ENCODE results near the gene PSD2.

The PSD2 gene

GRCh38 chr5:139855946-139856540 is 60.4 kb downstream of the PSD2 start:
- DNase-seq (ENCODE audit: low read depth in 2 of 2) = no peak

DNA sequence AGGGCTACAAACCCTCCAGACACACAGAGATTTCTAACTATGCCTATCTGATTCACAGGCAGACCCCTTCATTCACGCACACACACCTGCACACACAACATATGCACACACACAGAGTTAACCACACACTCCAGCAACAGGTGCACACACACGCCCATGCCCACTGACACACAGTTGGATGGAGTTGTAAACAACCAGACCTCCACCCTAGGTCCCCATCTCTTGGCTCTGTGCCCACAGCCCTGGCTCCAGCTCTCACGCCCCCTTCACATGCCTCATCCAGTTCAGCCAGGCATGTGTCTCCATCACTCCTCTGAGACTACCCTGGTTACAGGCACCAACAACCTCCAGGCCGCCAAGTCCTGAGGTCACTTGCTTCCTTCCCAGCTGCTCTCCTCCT is 61.1 kb downstream of the PSD2 start:
- DNase-seq (ENCODE audit: low read depth in 2 of 2) = no peak

DNA sequence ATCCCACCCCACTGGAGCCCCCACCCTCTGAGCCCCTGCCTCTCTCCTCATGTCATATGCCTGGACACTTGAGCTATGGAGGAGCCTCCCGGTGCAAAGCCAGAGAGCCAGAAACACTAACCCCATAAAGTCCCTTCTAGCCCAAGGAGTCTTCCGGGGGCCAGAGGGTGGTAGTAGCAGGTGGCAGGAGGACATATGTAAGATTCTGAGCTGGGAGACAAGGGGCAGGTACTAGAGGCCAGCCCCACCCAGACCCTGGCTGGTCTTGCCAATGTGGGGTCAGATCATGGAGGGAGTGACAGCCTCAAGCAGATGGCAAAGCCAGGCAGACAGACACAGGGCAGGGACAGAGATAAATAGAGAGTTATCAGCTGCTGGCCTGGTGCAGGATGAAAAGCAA is 63.4 kb downstream of the PSD2 start:
- DNase-seq (ENCODE audit: low read depth in 2 of 2) = no peak

DNA sequence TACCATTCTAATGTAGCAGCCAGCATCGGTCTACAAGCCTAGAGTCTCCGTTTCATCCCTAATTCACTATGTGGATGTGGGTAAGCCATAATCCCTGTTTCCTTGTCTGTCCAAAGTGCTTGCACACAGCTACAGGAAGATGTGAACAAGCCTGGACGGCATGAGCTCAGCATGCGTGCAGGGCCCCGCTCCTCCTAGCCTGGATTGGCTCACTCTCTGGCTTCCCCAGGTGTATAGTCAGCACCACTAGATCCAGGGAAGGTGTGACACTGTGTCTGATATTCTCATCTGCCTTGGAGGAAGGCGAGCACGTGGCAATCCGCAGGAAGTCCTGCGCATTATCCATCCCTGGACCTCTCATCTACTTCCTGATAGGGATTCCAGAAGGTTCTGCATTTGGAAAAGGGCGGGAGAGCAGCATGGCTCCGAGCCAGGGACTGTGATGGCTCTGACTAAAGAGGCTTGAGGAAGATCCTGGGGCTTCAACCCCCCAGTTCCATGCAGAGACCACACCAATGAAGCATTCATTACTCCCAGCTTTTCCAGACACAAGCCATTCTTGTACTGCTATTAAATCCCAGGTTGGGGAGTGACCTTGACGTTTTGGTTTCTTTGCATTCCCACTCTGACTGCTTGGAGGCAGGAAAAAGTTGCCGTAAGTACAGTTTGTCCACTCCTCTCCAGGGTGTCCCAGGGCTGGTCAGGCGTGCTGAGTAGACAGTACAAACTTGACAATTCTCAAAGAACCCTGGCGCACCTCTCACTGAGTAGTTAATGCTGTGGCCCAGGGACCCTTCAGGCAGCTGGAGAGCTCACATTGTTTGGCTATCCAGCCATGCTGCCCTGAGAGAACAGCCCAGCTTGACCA is 65.6 kb downstream of the PSD2 start:
- no peak for DNase-seq (ENCODE audit: low read depth in 2 of 2)

GRCh38 chr5:139861889-139862207 is 66.2 kb downstream of the PSD2 start:
- no peak for DNase-seq (ENCODE audit: low read depth in 2 of 2)

- no peak for DNase-seq (ENCODE audit: low read depth in 2 of 2)
Measured at GRCh38 chr5:139862313-139862712, 66.7 kb downstream of the PSD2 start.

DNA sequence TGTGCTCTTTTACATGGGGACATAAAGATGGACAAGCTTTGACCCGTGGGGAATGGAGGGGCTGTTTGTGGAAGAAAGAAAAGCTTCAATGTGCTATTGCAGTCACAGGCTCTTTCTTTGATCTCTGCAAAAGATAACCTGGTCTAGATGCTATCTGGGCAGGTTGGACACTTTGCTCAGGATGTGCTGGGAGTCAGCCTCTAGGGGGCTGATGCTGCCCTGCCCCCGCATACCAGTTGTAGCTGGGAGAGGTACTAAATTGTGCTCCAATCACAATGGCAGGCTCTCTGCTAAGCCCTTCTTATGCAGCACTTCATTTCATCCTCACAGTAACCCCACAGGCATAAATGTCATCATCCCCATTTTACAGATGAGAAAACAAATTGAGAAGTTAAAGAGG is 67.2 kb downstream of the PSD2 start:
- no peak for DNase-seq (ENCODE audit: low read depth in 2 of 2)

DNA sequence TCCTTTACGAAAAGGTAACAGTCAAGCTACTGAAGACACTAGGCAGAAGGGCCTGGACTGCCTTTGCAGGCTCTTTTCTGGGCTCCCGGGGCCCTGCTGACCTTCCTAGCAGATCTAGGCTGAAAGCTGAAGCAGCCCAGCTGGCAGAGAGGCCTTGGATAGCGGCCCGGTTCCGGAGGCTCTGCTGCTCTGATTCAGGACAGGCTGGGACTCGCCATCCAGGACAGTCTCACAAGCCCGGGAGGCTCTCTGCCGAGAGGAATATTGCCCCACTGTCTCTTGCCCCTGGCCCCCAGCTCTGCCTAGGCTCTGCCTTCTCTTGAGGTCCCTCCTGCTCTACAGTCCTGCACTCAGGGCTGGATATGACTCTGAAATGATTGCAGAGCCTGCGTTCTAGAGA is 67.8 kb downstream of the PSD2 start:
- no peak for DNase-seq (ENCODE audit: low read depth in 2 of 2)

DNA sequence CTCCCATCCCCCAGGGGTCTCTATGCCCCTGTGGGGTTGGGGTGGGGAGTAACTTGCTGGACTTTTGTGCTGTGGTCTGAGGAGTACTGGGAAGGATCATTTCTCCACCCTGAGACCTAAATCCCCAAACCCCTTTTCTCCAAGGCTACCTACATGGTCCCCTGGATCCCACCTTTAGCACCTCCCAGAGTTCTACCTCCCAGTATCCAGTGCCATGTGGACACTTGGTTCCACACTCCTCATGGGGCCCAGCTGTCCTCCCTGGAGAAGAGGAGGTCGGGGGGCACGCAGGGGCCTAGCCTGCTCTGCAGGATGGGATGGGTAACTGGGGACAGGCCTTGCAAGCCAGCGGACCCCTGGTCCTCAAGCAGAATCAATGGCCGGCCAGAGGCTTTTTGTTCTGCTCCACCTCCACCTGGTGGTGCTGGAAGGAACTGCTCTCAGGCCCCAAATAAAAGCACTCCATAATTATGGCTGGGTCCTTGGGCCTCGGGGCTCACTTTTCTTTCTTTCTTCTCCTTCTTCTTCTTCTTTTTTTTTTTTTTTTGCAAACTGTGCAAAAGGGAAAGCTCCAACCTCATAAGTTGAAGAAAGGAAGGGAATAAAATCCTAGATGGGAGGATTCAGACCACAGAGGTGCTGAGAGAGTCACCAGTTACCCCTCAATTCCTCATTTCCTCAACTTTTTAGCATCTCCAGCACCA is 68.4 kb downstream of the PSD2 start:
- DNase-seq (ENCODE audit: low read depth in 2 of 2) = peak; percentile 47 to 51

GRCh38 chr5:139864716-139865483 is 69.3 kb downstream of the PSD2 start:
- DNase-seq (ENCODE audit: low read depth in 2 of 2) = no peak

DNA sequence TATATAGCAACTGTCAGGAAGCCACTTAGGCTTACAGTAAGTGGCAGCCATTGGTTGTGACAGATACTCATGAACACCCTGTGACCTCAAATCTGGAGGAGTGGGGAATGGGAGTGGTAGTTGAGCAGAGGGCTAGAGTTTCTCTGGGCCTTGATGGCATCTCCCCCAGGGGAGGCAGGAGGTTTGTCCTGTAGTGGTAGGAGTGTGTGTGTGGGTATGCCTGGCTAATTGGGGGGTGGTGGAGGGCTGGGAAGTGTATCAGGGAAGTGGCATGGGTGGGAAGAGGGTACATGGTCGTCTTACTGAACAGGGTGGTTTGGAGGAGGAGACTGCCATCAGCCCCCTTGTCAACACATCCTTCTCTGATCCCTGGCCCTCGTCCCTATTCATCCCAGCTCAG is 71.5 kb downstream of the PSD2 start:
- DNase-seq (ENCODE audit: low read depth in 2 of 2) = no peak

DNA sequence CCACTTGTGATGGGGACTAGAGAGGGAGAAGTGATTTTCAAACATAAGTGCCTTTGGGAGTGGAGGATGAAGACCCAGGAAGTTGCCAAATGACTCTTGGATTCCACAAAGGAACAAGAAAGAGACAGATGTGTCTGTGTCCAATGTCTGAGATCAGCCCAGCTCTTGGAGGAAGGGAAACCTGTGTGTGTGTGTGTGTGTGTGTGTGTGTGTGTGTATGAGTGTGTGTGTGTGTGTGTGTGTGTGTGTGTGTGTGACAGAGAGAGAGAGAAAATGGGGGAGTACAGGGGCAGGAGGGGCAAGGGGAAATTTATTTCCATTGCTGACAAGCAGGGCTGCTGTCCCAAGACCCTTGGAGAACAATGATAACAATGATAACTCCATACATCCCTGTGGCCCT is 72.0 kb downstream of the PSD2 start:
- no peak for DNase-seq (ENCODE audit: low read depth in 2 of 2)

DNA sequence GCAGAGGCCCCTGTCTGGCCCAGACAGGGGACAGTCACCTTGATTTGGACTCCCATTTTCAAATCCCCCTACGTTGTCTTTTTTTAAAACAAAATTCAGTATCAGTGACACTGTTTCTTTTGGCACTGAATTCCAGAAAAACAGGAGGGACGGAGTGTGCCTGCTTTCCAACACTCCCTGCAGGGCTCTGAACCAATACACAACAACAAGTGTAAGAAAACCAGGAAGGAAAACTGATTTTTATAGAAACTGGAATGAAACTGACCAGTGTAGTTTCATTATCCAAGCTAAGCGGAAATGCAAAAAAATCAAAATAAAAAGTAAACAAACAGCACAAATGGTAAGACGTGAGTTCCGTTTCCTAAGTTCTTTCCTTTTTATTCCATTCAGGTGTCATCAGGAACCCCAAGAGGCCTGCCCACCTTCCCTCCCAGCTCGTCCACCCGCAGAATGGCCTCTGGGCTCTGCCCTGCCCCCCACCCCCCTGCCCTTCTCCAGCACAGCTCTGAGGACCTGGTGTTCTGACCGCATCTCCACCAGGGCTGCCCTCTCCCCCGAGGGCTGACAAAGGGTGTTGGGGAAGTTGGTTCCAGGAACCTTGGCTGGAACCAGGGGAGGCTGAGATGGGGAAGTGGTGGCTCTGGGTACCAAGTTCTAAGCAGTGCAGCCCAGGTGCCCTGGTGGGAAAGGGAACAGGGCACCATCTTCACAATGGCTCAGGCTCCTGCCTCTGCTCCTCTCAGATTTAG is 73.6 kb downstream of the PSD2 start:
- no peak for DNase-seq (ENCODE audit: low read depth in 2 of 2)

DNA sequence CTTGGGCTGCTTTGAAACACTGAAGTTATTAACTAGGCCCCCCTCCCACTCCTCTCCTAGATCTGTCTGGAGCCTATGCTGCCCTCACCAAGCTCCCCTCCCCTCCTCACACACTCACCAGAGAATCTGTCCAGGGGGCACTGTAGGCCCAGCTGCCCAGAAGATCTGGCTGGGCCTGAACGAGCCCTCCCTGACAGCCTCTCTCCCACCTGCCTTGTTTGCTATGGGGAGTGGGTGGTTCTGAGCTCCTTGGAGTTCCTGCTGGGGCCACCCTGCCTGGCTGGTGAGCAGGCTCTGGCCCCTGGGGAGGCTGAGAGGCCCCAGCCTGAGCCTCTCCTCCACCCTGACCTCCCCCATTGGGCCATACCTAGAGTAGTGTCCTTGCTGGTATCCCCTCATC is 75.1 kb downstream of the PSD2 start:
- DNase-seq (ENCODE audit: low read depth in 2 of 2) = no peak

DNA sequence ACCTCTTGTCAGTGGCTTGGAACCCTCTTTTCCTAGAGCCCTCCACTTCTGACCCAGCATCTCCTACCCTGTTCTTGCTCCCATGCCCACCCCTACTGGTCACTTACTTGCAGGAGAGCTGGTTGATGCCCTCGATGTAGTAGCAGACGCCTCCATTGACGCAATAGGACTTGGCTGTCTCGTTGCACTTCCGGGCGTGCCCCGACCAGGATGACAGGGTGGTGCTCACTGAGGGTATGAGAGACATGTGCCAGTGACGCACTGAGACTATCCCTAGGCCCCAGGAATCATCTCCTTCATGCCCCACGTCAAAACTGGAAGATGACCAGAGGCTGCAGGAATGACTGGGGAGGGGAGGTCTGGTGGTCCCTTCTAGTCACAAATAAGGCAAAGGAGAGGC is 76.0 kb downstream of the PSD2 start:
- no peak for DNase-seq (ENCODE audit: low read depth in 2 of 2)

GRCh38 chr5:139872052-139872766 is 76.6 kb downstream of the PSD2 start:
- no peak for DNase-seq (ENCODE audit: low read depth in 2 of 2)

DNA sequence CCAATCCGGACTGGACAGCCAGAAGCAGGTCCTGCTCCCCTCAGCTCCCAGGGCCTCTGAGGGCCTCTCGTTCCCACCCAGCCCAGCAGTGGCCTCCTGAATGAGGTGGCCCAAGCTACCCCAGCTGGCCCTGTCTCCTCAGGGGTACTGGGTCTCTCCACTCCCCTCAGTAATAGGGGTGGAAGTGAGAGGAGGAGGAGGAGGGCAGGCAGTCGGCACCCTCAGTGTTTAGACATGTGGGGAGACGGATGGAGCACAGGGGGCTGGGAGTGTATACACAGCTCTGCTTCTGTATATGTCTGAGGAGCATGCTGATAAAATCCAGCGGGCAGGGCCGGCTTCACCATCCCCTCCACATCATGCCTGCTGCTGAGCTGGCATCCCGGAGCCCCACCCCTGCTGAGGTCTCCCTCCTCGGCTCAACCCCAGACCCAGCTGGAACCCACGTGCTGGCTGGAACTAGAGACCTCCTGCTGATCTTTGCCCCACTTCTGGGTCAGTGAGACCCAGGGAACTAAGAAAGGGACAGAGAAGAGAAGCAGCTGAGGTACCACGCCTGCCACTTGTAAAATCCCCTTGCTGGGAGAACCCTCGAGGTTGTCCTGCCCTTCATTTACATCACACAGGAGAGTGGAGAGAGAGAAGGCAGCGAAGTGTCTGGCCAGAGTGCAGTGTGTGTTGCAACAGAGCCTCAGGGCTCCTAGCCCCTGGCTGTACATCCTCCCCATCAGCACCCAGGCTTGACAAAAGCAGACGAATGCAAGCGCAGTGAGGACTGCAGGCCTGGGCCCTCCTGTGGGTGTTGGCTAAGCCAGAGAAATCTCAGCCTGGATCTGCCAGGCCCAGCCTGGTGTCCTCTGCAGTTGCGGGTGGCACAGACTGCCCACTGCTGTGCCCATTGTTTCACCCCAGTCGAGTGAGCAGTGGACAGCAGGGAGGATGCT is 77.5 kb downstream of the PSD2 start:
- DNase-seq (ENCODE audit: low read depth in 2 of 2) = no peak

DNA sequence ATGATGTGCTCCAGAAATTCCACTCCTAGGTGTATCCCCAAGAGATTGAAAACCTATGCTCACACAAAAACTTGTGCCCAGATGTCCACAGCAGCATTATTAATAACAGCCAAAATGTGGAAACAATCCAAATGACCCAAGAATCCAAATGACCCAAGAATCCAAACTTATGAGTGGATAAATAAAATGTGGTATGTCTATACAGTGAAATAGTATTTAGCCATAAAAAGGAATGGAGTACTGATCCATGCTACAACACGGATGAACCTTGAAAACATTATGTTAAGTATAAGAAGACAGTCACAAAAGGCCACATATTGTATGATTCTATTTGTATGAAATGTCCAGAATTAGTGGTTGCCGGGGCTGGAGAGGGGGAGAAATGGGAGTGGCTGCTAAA is 80.3 kb downstream of the PSD2 start:
- DNase-seq (ENCODE audit: low read depth in 2 of 2) = no peak

DNA sequence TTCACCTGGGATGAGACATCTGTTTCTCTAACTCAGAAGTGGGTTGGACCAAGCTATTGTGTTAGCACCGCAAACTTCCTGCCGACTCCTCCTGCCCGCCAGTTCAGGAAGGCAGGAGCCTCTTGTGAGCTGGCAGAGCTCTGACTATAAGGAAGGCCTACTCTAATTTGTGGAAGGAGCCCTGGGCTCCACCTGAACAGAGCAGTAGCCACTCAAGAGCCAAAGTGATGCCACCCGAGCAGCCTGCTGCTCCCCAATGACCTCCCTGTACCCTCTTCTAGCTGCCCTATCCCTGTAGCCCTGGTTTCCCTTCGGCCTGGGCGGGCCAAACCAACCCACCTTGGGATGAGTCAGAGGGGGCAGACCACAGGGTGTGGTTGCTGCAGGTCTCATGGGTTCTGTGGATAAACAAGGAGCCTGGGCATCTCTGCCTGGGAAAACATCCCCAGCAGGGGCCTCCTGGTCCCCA is 81.6 kb downstream of the PSD2 start:
- no peak for DNase-seq (ENCODE audit: low read depth in 2 of 2)

GRCh38 chr5:139878093-139878492 is 82.5 kb downstream of the PSD2 start:
- DNase-seq (ENCODE audit: low read depth in 2 of 2) = no peak
